K562 (cell line): Measurements from ENCODE around the gene TSPAN14. TPM values are rescaled to one million over a fixed set of nuclear protein-coding genes. Genes with fewer than 3 reads are reported as not detected.

Experiments used
- CXXC5 ChIP-seq: fragments of 250-450 bp; sonication (Bioruptor Pico); IDR thresholded peaks from 2 replicates; pipeline ENCODE4 v1.8.0; 2022; ENCODE audit warnings: inconsistent platforms, mild to moderate bottlenecking, moderate library complexity
- ERF ChIP-seq: fragments of 450-650 bp; formaldehyde crosslinking; IDR thresholded peaks from 2 replicates; pipeline ENCODE4 v1.4.0; 2020; ENCODE audit warnings: mild to moderate bottlenecking, mixed read lengths
- NFRKB ChIP-seq: fragments of 450-650 bp; IDR thresholded peaks from 2 replicates; pipeline ENCODE4 v1.6.1; 2016; ENCODE audit warnings: low read depth
- RNF2 ChIP-seq: sonication (generic); IDR thresholded peaks from 2 replicates; pipeline ENCODE4 v1.6.1; 2016
- STAT5A ChIP-seq: IDR thresholded peaks from 2 replicates; pipeline ENCODE4 v1.6.1; 2012; ENCODE audit warnings: low read length, inconsistent platforms, borderline replicate concordance
- TAL1 ChIP-seq: fragments of 450-650 bp; IDR thresholded peaks from 2 replicates; pipeline ENCODE4 v1.6.1; 2016; ENCODE audit warnings: mild to moderate bottlenecking
- TEAD1 ChIP-seq, 2 experiments: fragments of 450-650 bp in 1 of 2; sonication (generic) in 1 of 2; formaldehyde crosslinking; IDR thresholded peaks; 2 replicates each; pipeline versions ENCODE4 v1.4.0 to v1.8.0; 2020 to 2022; ENCODE audit warnings: mild to moderate bottlenecking in 2 of 2, missing genetic modification reagents in 1 of 2
- USF2 ChIP-seq: sonication (generic); formaldehyde crosslinking; IDR thresholded peaks from 2 replicates; pipeline ENCODE4 v1.5.0; 2020; ENCODE audit warnings: missing genetic modification reagents
- ZBTB34 ChIP-seq: fragments of 250-450 bp; sonication (Bioruptor Pico); IDR thresholded peaks from 2 replicates; pipeline ENCODE4 v1.8.0; 2021; ENCODE audit warnings: mild to moderate bottlenecking, moderate library complexity
- ZNF217 ChIP-seq: sonication (generic); formaldehyde crosslinking; IDR thresholded peaks from 2 replicates; pipeline ENCODE4 v1.8.0; 2022; ENCODE audit warnings: mild to moderate bottlenecking, missing genetic modification reagents
- ZNF324 ChIP-seq: fragments of 250-450 bp; sonication (Bioruptor Pico); IDR thresholded peaks from 2 replicates; pipeline ENCODE4 v1.4.0; 2020; ENCODE audit warnings: mild to moderate bottlenecking
- ZNF609 ChIP-seq: sonication (generic); formaldehyde crosslinking; IDR thresholded peaks from 2 replicates; pipeline ENCODE4 v1.8.1; 2023; ENCODE audit warnings: missing genetic modification reagents, mild to moderate bottlenecking, borderline replicate concordance
- ZNF655 ChIP-seq: fragments of 250-450 bp; sonication (Bioruptor Pico); IDR thresholded peaks from 2 replicates; pipeline ENCODE4 v1.5.0; 2021
- polyA plus RNA-seq, 8 experiments: library from polyadenylated mRNA; depleted of rRNA in 4 of 8; stranded (reverse) in 5 of 8; unstranded in 3 of 8; fragments of >200 nt; fragmentation: Nextera tagmentation in 2 of 8; fragmentation: Illumina TruSeq in 1 of 8; extraction: Ambion mirVana in 2 of 8; extraction: Trizol in 1 of 8; gene quantifications; 2 replicates each; pipeline versions ENCODE4 v1.2.1 to v1.2.3, GENCODE V29; 2011 to 2014; ENCODE audit warnings: inconsistent platforms in 1 of 8, missing spikeins in 1 of 8
- total RNA-seq, 7 experiments: library from RNA; depleted of rRNA in 6 of 7; stranded (reverse); fragments of >200 nt in 6 of 7; fragmentation: Illumina TruSeq in 2 of 7; extraction: Trizol in 2 of 7; gene quantifications; 2 replicates each; pipeline versions ENCODE4 v1.2.1 to v1.2.3, GENCODE V29; 2011 to 2021; ENCODE audit warnings: low replicate concordance in 1 of 7

The TSPAN14 gene
- total and polyA plus RNA-seq, 9 of the 15 experiments (the other 6 are each of a cell fraction or from before 2014, with no cell fraction given): 5.8 to 92.9 (median 23.3) TPM

- TF ChIP-seq STAT5A (no peak), USF2 (CRISPR knock-in tag) (no peak), ZNF324 (CRISPR knock-in tag) (no peak), NFRKB (no peak), CXXC5 (CRISPR knock-in tag) (peak; percentile 91), ZNF609 (no peak), ZNF217 (CRISPR knock-in tag) (no peak), ZBTB34 (no peak), ERF (CRISPR knock-in tag) (0 out of 2 replicates have a peak, but pooled peaks have one; percentile 57), TAL1 (no peak), ZNF655 (no peak), RNF2 (no peak), TEAD1 (CRISPR knock-in tag; IDR thresholded peaks at IDR 0.05) (no peak)
Observed at GRCh38 chr10:80453842-80454512, at the start of gene TSPAN14 (continued).
